SW480 (cell line): ENCODE data around the gene GID8.

Experiments
- DNase-seq: peaks from one replicate; pipeline ENCODE4 v3.0.0-alpha.2; 2016; ENCODE audit warnings: low spot score

GID8 gene

GRCh38 chr20:62922451-62922921, 15.5 kb upstream of the GID8 start:
- DNase-seq, result no peak

DNA sequence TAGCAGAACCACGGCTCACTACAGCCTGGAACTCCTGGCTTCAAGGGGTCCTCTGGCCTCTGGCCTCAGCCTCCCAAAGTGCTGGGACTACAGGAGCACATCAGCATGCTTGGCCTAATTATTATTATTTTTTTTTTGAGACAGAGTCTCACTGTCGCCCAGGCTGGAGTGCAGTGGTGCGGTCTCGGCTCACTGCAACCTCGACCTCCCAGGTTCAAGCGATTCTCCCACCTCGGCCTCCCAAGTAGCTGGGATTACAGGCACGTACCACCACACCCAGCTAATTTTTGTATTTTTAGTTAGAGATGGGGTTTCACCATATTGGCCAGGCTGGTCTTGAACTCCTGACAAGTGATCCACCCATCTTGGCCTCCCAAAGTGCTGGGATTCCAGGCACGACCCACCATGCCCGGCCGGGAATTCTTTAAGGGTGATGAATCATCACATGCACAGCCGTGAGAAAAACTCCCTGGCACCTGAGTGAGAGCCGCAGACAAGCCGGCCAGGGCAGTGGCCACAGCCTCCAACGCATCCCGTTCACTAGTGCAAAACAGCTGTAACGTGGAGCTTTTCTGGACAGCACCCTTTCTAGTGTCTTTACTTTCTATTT, 14.8 kb upstream of the GID8 start:
- peak; percentile 91 for DNase-seq

- no peak for DNase-seq
These were observed 14.1 kb upstream of the GID8 start for GRCh38 chr20:62923669-62924441.

DNA sequence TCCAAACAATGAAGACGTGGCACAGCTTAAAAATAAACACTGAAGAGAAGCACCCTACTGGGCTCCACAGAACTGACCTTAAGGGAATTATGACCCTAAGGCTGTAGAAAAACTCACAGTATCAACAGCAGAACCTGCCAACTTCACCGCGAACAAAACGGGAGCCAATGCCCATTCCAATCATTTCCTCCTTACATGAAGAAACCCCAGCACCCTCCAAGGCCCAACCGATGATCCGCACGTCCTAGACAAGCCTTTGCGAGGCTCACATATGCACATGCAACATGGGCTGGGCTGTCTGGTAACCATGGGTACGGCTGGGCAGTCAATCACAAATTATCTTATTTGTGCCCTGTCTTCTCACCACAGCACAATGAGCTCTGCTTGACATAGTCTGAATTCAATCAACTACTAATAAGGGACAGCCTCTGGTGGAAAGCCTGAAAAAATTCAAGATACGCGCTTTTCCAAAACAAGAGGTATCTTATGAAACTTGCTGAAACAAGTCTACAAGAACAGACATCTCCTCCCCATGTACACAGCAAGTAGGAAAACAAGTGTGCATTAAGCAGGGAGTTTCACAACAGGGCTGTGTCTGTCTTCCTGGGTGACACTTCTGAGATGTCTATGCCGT, 13.4 kb upstream of the GID8 start:
- DNase-seq, result peak; percentile 42

DNA sequence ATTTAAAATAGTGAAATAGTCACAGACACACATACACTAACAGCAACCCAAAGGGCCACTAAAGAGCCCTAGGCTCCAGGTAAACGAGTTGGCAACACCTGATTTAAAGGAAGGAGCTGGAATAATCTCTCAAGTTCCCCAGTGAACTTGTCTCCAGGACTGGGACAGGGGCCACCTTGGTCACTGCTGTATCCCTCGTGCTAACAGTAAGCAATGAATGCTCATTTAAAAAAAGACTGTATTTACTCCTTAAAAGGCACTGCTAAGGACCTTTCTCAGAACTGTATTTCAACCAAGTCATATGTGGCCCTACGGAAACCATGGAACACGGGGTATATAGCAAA, 12.9 kb upstream of the GID8 start:
- DNase-seq, result no peak

- peak; percentile 76 for DNase-seq
These were observed 12.3 kb upstream of the GID8 start for GRCh38 chr20:62925420-62926228.

DNA sequence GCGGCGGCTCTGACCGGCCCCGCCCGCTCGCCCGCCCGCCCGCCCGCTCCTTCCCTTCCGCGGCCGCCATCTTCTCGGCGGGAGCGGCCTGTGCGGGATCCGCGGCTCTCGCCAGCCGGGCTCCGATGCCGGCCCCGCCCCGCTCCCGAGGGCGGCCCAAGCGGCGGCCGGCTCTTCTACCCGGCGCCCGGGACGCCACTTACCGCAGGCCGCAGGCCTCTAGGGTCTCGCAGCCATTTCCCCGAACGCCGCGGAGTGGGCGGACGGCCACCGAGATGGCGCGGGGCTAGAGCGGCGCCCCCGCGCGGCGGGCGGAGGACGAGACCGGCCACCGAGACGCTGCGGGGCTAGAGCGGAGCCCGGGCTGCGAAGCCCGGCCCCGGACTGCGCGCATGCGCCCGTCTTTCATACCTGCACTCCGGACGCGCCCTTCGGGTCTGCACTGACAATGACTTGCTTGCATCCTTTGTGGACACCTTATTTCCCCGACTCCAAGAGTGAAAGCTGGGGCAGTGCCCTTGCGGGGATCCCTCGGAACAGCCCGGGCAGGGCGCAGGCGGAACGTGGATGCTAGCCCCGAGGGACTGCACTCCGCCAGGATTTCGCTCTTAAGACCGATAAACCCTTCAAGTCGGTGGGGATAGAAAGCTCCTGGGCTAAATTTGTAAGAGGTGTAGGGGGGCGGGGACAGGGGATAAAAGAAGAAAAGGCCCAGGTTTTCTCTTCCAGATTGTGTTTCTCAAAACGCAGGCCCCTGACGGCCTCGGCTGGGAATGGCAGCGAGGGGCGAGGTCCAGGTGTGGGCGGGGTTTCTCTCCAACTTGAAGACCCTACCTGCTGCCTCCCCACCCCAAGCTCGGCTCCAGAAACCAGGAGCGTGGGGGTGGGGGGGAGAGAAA, 11.5 kb upstream of the GID8 start, which contains the start of gene DIDO1:
Gene DIDO1, minus strand, starts transcription at position 277 of the 899 bp plus-strand sequence.
- peak; percentile 96 for DNase-seq

GRCh38 chr20:62927128-62927705, 10.7 kb upstream of the GID8 start:
- DNase-seq, result no peak

DNA sequence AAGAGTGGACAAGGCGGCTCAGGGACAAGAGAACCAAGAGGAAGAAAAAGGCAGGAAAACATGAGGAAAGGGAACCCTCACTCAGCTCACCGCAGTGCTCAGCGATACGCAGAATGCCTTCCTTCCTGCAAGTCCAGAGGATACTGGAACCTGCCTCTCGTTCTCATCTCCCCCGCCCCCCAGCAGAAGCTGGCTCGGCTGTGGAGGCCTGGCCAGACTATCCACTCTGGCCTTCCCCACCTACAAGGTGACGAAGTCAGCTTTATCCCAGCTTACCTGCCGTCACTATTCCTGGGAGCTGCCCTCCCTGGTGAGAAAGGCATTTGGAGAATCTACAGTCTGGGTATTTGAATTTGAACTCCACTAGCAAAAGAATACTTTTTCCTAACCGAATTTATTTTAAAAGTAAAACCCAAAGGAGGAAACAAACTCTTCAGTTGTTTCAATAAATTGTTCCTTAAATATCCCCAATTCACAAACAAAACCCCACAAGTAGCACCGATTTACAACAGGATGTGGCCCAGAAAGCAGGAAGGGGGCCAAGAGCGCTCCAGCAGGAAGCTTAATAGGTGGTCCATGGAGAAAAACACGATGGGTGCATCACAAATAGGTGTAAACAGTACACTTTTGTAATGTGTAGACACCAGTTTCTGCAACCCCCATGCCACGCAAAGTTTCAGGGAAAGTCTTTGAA, 9.6 kb upstream of the GID8 start:
- DNase-seq, result no peak

- DNase-seq, result peak; percentile 28
These were observed 8.9 kb upstream of the GID8 start for GRCh38 chr20:62929051-62929538.

GRCh38 chr20:62931464-62931863, 6.5 kb upstream of the GID8 start:
- no peak for DNase-seq

GRCh38 chr20:62933966-62934365, 4.0 kb upstream of the GID8 start:
- no peak for DNase-seq

- no peak for DNase-seq
These were observed 2.6 kb upstream of the GID8 start for GRCh38 chr20:62935204-62935967.

DNA sequence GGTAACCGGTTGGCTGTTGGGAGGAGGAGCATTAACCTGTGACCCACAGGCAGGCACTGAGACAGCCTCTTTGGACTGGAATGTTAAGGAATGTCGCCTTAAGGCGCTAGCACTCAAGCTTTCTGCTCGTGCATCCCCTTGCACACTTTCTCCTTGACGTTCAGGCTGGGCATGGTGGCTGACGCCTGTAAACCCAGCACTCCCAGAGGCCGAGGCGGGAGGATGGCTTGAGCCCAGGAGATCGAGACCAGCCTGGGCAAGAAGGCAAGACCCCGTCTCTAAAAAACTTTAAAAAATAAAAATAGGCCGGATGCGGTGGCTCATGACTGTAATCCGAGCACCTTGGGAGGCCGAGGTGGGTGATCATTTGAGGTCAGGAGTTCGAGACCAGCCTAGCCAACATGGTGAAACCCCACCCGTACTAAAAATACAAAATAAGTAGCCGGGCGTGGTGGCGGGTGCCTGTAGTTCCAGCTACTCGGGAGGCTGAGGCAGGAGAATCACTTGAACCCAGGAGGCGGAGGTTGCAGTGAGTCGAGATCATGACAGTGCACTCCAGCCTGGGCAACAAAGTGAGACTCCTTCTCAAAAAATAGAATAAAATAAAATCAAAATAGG, 1.9 kb upstream of the GID8 start:
- no peak for DNase-seq

DNA sequence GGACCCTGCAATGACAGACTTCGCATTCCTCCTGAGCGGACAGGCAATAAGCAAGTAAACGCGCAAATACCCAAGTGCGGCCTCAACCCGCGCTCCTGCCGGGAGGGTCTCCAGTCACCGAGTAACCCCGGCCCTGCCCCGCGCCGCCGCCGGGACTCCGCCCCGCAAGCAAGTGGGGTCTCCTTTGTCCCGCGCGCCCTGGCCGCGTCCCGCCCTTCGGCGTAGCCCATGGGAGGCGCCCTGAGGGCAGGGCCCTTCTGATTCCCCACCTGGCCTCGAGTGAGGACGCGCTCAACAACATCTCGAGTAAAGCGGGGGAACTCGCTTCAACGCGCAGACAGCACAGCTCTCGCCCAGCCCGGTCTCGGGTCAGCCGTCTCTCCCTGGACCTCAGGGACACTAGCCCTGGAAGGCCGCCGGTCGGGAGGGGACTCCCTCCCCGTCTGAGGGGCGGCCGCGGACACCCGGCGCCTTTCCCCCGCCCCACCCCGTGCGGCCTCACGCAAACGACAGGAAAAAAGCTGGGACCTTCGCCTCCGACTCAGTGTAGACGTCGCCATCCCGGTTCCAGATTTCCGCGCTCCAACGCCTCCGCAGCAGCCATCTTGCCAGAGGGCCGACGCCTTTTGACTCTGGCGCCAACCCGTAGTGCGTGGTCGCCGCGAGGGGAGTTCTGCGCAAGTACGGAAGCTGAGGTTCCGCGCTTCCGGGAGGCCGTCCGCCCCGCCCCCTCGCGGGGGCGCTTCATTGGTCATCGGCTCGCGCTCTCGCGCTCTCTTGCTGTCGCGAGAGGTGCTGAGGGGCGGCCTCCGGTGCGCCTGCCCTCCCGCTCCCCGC, 461 bp upstream of the GID8 start:
- DNase-seq, result peak; percentile 98

- no peak for DNase-seq
These were observed 2.9 kb downstream of the GID8 start for GRCh38 chr20:62940875-62941274.

DNA sequence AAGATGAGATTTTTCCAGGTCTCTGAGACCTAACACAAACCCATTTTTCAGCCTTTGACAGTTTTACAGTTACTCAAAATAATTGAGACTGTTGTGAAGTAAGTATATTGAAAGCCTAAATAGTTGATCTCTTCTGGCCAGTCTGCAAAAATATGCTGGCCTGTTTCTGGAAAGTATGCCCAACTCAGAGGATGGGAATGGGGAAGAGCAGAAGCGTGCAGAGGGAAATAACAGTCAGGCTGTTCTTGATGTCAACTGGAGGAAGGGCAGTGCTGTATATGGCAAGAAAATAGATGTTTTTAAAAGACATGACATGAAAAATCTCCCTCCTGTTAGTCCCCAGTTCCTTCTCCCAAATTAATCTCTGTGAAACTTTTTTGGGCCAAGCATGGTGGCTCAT, 3.8 kb downstream of the GID8 start:
- no peak for DNase-seq

GRCh38 chr20:62942456-62942855, 4.5 kb downstream of the GID8 start:
- DNase-seq, result no peak
